Measurements from ENCODE around the gene RPS3A.

Gene RPS3A

DNA sequence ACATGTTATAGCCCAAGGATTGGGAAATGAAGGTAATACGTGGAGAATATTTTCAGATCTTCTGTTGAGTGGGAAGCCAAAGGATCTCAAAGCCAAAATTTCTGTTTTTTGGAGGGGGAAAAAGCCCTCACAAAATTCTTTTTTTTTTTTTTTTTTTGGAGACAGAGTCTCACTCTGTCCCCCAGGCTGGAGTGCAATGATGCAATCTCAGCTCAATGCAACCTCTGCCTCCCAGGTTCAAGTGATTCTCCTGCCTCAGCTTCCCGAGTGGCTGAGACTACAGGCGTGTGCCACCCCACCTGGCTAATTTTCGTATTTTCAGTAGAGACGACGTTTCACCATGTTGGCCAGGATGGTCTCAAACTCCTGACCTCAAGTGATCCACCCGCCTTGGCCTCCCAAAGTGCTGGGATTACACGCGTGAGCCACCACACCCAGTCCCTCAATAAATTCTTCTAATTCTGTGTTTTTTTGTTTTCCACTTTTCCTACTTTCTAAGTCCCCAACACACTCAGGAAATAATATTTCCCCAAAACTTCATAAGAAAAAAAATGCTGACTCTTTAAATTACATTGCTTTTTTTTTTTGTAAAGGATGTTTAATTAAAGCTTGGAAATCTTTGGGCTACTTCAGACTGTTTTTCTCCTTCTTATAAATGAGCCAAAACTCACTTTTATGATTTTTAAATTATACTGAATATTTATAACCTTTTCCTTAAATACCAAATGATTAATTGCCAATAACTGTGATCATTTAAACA lies 51.6 kb downstream of the RPS3A start:
- H3K9me3 ChIP-seq (ENCODE audit: control extremely low read depth in 1 of 5, control insufficient read depth in 4 of 5, insufficient read depth in 2 of 5, low read depth in 1 of 5, low read length in 4 of 5): no peaks in the 10 kb centered on the region
- no peak overlapping the region for H3K4me3 ChIP-seq (ENCODE audit: control insufficient read depth in 1 of 7, extremely low read depth in 1 of 7, insufficient read depth in 4 of 7, low read depth in 2 of 7, low read length in 6 of 7)
- no peaks in the 10 kb centered on the region for H3K36me3 ChIP-seq (ENCODE audit: control insufficient read depth in 4 of 4, insufficient read depth in 4 of 4, low read length in 3 of 4)
- 100% methylated on average over 8 of the region's 9 CpGs for WGBS (ENCODE audit: insufficient coverage)
- no peak overlapping the region for H3K27ac ChIP-seq (ENCODE audit: insufficient read depth in 1 of 2, low read depth in 1 of 2, low read length in 2 of 2, poor library complexity in 1 of 2, severe bottlenecking in 2 of 2)
- no peak for DNase-seq
- no peaks in the 10 kb centered on the region for H3K27me3 ChIP-seq (replicated peaks in 2 of 5; ENCODE audit: control insufficient read depth in 4 of 5, insufficient read depth in 5 of 5, low read length in 4 of 5)
- peaks cover 0 to 4% (median 0%) of the 10 kb centered on the region in 4 experiments for H3K4me1 ChIP-seq (ENCODE audit: control extremely low read depth in 1 of 4, control insufficient read depth in 4 of 4, insufficient read depth in 4 of 4, low read length in 3 of 4)
- ChIA-PET CTCF (no interaction called here), POLR2A (no interaction called here)

- no peaks in the 10 kb centered on the region for H3K36me3 ChIP-seq (ENCODE audit: control insufficient read depth in 4 of 4, insufficient read depth in 4 of 4, low read length in 3 of 4)
- POLR2A ChIA-PET: no interaction called here
- H3K27me3 ChIP-seq (replicated peaks in 2 of 5; ENCODE audit: control insufficient read depth in 4 of 5, insufficient read depth in 5 of 5, low read length in 4 of 5): no peaks in the 10 kb centered on the region
- peak; percentile 7 to 39 (median 28) for DNase-seq
- no peaks in the 10 kb centered on the region for H3K9me3 ChIP-seq (ENCODE audit: control extremely low read depth in 1 of 5, control insufficient read depth in 4 of 5, insufficient read depth in 2 of 5, low read depth in 1 of 5, low read length in 4 of 5)
- 0% methylated on average over 1 of the region's 1 CpG for WGBS (ENCODE audit: insufficient coverage)
- no peak overlapping the region for H3K4me3 ChIP-seq (ENCODE audit: control insufficient read depth in 1 of 7, extremely low read depth in 1 of 7, insufficient read depth in 4 of 7, low read depth in 2 of 7, low read length in 6 of 7)
- H3K4me1 ChIP-seq (ENCODE audit: control extremely low read depth in 1 of 4, control insufficient read depth in 4 of 4, insufficient read depth in 4 of 4, low read length in 3 of 4): peaks cover 0 to 4% (median 0%) of the 10 kb centered on the region in 4 experiments
- CTCF ChIA-PET: no interaction called here
- no peak overlapping the region for H3K27ac ChIP-seq (ENCODE audit: insufficient read depth in 1 of 2, low read depth in 1 of 2, low read length in 2 of 2, poor library complexity in 1 of 2, severe bottlenecking in 2 of 2)
Measured at GRCh38 chr4:151152028-151152427, 52.6 kb downstream of the RPS3A start.

DNA sequence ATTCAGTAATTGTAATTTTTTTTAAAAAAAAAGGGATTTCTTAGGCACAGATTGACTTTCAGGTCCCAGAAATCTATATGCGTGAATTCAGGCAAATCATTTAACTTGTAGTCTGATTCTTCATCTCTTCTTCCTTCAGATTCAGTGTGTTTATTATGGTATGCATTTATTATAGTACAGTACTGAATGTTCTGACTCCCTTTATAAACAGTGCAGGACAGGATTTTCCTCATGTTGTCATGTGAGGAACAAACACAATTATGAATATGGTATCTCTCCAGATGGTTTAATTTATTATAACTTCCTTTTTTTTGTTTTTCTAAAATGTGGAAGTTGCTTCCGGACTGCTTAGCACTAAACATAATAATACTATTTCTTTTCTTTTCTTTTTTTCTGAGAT lies 54.2 kb downstream of the RPS3A start:
- no CpG with 5 or more reads among the region's 2 CpGs for WGBS (ENCODE audit: insufficient coverage)
- ChIA-PET CTCF (no interaction called here), POLR2A (no interaction called here)
- Histone ChIP-seq H3K4me1 (ENCODE audit: control extremely low read depth in 1 of 4, control insufficient read depth in 4 of 4, insufficient read depth in 4 of 4, low read length in 3 of 4) (peaks cover 0 to 4% (median 0%) of the 10 kb centered on the region in 4 experiments), H3K36me3 (ENCODE audit: control insufficient read depth in 4 of 4, insufficient read depth in 4 of 4, low read length in 3 of 4) (no peaks in the 10 kb centered on the region), H3K27ac (ENCODE audit: insufficient read depth in 1 of 2, low read depth in 1 of 2, low read length in 2 of 2, poor library complexity in 1 of 2, severe bottlenecking in 2 of 2) (no peak overlapping the region), H3K9me3 (ENCODE audit: control extremely low read depth in 1 of 5, control insufficient read depth in 4 of 5, insufficient read depth in 2 of 5, low read depth in 1 of 5, low read length in 4 of 5) (no peaks in the 10 kb centered on the region), H3K4me3 (ENCODE audit: control insufficient read depth in 1 of 7, extremely low read depth in 1 of 7, insufficient read depth in 4 of 7, low read depth in 2 of 7, low read length in 6 of 7) (no peak overlapping the region), H3K27me3 (replicated peaks in 2 of 5; ENCODE audit: control insufficient read depth in 4 of 5, insufficient read depth in 5 of 5, low read length in 4 of 5) (no peaks in the 10 kb centered on the region)
- peak in 2 of 3 donors; percentile 18 to 19 for DNase-seq
